Glomerular visceral epithelial cell (primary cell): ENCODE data around the gene ZMYM4.
"Not testable (repeated sequence)": the region's sequence is repeated elsewhere in the genome, so short reads cannot be mapped to it uniquely, and the experiment has no call there.

ENCODE experiments used
- DNase-seq: peaks from one replicate; pipeline ENCODE4 v3.0.0-alpha.2; 2016; ENCODE audit errors: extremely low spot score

The ZMYM4 gene

GRCh38 chr1:35268282-35269200 is at the start of gene ZMYM4:
Gene ZMYM4, plus strand, starts transcription at chr1:35268709. Its CDS starts 338 bp downstream, at chr1:35269047.
- DNase-seq, result peak; percentile 97

- peak; percentile 13 for DNase-seq
Measured at GRCh38 chr1:35220976-35221375, 47.5 kb upstream of the ZMYM4 start.

GRCh38 chr1:35222322-35223083 is 46.0 kb upstream of the ZMYM4 start:
- no peak for DNase-seq

GRCh38 chr1:35223084-35223630 is 45.4 kb upstream of the ZMYM4 start:
- no peak for DNase-seq

DNA sequence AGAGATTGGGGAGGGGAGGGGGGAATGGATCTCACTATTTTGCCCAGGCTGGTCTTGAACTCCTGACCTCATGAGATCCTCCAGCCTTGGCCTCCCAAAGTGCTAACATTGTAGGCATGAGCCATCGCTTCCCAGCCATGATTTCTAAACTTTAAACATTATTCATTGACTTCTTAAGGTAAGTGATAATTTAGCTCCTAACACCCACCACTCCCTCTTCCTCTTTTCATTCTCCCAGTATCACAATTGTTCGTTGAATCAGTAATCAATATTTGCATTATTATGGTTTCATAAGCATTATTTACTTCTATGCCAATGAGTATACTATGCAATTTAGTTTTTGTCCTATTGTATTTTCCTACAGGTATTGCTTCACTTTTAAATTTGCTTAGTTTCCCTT is 42.0 kb upstream of the ZMYM4 start:
- DNase-seq, result no peak

DNA sequence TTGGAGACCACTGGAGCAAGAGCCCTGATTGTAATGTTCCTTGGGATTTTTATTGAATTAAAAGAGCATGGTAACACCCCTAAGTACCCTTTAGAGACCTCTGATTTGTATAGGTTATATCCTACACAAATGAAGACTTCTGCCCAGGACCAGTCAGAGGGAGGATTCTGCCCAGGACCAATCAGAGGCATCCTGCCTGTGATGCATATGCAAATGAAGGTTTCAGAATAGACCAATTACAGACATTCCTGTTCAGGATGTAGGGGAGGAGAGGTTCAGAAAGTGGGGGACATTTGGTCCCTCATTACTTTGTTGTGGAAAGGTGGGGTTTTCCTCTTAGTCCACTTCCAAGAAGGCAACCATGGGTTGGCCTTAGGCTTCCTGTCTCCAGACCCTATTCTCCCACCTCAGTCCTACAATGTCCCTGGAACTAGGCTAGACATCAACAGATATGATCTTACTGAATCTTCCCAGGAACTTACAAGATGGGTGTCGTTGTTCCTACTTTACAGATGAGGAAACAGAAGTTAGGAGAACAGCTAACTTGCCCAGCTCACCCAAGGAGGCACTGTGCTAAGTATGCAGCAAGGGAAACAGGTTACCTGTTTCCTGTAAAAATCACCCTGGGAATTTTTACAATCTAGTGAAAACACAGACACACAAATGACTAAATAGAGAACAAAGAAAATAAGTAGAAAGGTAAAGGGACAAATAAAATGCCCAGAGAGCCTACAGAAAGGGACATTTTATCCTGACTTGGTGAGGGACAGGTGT is 38.7 kb upstream of the ZMYM4 start:
- DNase-seq, result no peak

GRCh38 chr1:35231287-35231686 is 37.2 kb upstream of the ZMYM4 start:
- DNase-seq, result no peak

- not testable (repeated sequence) for DNase-seq
Measured at GRCh38 chr1:35236772-35237171, 31.7 kb upstream of the ZMYM4 start.

GRCh38 chr1:35243691-35244090 is 24.8 kb upstream of the ZMYM4 start:
- no peak for DNase-seq

GRCh38 chr1:35247256-35247655 is 21.3 kb upstream of the ZMYM4 start:
- no peak for DNase-seq

DNA sequence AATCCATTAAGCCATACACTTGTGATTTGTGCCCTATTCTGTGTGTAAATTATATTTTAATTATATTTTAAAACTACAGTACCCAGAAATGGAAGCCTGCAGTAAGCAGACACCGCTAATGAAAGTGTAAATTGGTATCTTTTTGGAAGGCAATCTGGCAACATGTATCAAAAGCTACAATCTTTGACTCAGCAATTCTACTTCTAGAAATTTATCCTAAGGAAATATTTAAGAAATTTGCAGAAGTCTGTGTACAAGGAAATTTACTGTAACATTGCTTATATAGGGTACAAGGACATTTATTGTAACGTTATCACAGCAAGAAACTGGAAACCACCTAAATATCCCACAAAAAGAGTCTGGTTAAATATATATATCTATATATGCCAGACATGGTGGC is 14.6 kb upstream of the ZMYM4 start:
- no peak for DNase-seq

GRCh38 chr1:35255276-35255675 is 13.2 kb upstream of the ZMYM4 start:
- DNase-seq, result no peak

DNA sequence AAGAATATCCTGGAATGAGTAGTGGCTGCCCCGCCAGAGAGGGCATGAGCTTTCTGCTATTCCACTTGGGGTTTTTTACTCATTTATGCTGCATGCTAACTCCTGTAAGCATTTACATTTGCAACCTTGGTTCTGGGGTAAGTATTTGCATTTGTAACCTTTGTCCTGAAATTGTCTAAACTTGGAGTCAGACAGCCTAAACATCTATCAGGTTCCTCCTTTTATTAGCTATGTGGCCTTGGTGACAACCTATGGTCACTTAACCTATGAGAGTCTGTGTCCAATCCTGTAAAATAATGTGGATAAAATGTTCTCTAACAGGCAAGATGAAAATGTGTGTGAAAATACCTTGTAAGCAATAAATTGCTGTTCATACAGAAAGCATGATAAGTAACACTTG is 8.9 kb upstream of the ZMYM4 start:
- no peak for DNase-seq

- DNase-seq, result no peak
Measured at GRCh38 chr1:35261412-35262120, 6.9 kb upstream of the ZMYM4 start.

DNA sequence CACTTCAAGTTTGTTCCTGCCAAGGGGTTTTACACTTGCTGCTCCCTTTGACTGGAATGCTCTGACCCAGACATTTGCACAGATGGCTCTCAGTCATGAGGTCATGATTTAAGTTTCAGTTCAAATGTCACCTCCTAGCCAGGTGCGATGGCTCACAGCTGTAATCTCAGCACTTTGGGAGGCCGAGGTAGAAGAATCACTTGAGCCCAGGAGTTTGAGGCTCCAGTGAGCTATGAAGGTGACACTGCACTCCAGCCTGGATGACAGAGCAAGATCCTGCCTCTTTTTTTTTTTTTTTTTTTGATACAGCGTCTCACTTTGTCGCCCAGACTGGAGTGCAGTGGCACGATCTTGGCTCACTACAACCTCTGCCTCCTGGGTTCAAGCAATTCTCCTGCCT is 4.5 kb upstream of the ZMYM4 start:
- no peak for DNase-seq

GRCh38 chr1:35264871-35265270 is 3.6 kb upstream of the ZMYM4 start:
- DNase-seq, result peak; percentile 41

- no peak for DNase-seq
Measured at GRCh38 chr1:35266306-35266705, 2.2 kb upstream of the ZMYM4 start.

GRCh38 chr1:35269201-35269988 is 886 bp downstream of the ZMYM4 start:
- no peak for DNase-seq

DNA sequence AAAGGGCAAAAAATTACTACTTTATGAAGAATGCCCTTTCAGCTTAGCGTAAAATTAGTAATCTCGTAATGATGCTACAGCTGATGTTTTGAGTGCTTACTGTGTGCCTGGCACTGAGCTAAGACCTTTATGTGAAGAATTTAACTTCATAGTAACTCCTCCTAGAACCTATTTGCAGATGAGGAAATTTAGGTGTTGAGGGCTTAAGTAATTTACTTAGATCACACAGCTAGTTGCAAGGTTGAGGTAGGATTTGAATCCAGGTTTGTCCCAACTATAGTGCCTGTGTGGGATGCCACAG is 1.4 kb downstream of the ZMYM4 start:
- DNase-seq, result no peak

DNA sequence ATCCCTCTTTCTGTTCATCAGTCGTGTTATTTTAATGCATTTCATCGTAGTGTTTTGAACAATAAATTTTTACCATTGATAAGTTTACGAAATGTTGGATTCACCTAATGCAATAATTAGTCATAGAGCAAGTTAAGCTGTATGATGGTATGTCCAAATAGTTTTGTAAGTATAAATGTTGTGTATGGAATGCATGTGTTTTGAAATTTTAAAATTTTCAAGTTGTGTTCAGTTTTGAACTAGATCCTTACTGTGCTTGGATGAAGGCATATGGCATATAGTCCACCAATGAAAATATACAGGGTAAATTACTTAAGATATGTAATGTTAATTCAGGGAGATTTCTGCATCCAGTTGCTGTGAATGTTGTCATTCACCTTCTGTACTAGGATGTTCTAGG is 2.3 kb downstream of the ZMYM4 start:
- DNase-seq, result no peak

GRCh38 chr1:35274197-35274596 is 5.7 kb downstream of the ZMYM4 start:
- DNase-seq, result no peak
